GOT3 (cell line): ENCODE results near the gene CPZ.

ENCODE experiments used
- DNase-seq: peaks from one replicate; lab custom pipeline; 2025; ENCODE audit warnings: mixed read lengths; lab: John Stamatoyannopoulos, UW

The CPZ gene

DNA sequence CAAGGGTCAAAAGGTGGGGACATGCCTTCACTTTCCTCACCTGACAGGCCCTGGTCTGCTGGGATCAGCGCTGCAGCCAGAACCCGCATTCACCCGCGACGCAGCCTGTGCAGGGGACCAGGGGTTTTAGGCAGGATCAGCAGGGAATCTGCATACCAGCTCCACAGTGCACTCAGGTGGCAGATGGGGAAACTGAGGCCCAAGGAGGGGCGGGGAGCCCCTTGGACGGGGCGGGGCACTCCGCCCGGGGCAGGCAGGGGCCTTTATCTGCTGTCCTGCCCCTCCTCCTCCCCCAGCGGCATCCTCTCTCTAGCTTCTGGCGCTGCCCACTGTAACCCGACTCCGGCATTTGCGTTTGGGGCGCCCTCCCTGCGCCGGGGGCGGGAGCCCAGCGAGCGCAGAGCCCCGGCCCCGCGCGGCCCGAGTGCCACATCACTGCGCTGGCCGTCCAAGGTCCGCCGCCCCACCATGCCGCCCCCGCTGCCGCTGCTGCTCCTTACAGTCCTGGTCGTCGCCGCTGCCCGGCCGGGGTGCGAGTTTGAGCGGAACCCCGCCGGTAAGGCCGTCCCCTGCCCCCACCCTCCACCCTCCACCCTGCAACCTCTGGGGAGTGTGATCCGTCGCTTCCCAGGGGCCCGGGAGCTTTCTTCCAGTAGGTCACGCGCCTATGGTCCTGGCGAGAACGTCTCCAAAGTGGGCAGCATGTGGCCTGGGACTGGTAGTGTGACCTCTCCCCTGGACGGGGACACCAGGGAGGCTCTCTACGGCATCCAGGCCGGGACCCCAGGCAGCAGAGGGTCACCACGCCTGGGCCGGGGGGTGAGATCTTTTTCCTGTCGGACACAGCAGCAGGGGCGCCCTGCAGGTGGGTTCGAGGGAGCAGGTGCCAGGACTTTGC, at the start of gene CPZ:
TSS of gene CPZ (plus strand) at position 400 of the 898 bp plus-strand sequence. CDS start at position 469, 69 bp downstream.
- no peak for DNase-seq

DNA sequence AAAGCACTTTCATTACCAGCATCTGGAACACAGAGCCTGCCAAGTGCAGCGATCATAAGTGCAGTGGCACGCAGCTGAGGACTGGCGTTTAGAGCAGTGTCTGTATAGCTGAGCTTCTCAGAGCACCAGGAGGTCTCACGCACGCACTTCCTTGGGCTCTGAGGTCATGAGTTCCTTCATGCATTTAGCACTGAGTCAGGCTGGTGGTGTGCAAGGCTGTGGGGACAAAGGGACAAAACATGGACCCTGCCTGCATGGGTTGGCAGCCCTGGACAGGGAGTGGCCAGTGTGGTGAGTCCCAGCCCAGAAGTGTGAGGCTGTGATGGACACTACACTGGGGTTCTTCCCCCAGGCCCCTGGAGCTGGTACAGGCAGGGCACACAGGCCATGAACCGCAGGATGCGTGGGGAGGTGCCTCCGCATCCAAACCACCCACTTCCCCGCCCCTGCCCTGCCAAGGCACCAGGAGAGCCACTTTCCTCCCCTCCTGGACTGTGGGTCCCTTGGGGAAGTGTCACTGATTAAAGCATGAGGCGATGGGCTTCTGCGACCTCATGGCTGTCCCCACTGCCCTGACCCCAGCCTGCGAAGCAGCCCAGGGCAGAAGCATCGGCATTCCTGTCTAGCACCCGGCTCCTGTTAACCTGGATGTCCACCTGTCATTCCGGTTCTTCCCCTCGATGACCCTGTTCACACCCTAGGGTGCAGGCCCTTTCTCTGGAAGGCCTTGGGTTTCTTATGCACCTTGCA, 49.6 kb upstream of the CPZ start:
- no peak for DNase-seq

DNA sequence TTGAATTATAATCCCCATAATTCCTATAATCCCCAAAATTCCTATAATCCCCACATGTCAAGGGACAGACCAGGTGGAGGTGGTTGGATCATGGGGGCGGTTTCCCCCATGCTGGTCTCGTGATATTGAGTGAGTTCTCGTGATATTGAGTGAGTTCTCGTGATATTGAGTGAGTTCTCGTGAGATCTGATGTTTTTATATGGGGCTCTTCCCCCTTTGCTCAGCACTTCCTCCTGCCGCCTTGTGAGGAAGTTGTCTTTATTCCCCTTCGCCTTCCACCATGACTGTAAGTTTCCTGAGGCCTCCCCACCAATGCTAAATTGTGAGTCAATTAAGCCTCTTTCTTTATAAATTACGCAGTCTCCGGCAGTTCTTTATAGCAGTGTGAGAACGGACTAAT, 48.9 kb upstream of the CPZ start:
- no peak for DNase-seq

DNA sequence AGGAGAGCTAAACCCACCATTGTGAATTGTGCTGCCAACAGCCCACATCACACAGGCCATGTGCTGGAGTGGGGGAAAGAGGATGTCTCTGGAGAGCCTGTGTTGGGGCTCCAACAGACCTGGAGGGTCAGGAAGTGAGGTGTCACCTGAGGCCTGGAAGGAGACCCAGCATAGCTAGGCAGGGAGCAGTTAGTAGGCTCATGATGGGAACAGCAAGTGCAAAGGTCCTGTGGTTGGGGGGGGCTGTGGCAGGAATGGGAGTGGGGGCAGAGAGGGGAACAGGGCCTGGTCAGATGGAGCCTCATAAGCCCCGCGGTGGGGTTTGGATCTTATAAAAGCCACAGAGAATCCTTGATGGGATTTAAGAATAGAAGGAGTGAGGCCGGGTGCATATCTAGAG, 48.3 kb upstream of the CPZ start:
- no peak for DNase-seq

DNA sequence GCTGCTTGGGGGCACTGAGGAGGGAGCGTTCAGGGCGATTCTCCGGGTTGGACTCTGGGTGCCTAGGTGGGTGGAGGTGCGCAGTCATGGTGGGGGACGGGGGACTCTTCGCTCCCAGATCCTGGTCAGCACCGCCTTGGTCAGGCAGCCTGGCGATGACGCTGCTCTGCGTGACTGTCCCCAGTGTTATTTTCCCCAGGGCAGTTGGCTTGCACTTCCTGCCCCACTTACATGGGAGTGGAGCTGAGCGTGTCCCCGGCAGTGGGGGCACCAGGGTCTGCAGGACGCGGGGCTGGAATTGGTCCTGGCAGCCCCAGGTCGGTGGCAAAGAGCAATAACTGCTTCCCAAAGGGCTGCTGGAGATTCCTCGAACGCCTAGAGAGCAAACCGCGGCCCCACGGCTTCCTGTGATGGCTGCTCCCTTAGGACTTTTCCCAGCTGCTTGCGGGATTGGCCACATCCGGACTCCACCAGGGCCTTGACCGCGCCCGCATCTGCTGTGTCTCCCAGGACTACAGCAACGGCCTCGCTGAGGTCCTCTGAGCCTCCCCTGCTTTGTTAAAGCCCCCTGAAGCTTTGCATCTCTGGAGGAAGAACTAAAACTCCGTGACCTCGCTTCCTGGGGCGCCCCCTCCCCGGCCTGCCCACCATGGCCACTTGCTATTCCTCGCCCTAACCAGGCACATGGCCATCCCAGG, 47.7 kb upstream of the CPZ start:
- DNase-seq: no peak

DNA sequence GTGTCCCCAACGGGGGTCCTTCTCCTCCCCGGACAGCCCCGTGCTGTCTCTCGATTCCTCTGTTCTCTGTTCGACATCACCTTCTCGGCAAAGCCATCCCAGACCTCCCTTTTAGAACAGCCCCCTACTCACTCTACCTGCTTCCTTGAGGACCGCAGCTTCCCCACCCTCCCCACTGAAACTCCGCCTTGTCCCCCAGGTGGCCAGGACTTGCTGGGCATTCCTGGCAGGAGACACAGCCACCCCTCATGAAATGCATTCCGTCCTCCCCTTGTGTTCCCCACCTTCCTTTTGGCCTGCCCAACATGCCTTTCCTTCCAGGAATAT, 47.2 kb upstream of the CPZ start:
- no peak for DNase-seq

DNA sequence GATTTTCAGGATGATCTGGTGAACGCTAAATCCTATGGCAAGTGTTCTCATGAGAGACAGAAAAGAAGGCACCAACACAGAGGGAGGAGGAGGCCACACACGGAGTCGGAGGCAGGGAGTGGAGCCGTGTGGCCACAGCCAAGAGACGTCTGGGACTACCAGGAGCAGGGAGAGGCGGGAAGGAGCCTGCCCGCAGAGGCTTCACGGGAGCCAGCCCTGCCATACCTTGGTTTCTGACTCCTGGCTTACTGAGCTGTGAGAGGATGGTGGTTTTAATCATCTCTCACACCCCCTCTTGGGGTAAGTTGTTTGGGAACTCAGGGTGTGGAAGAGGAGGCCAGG, 45.8 kb upstream of the CPZ start:
- no peak for DNase-seq

DNA sequence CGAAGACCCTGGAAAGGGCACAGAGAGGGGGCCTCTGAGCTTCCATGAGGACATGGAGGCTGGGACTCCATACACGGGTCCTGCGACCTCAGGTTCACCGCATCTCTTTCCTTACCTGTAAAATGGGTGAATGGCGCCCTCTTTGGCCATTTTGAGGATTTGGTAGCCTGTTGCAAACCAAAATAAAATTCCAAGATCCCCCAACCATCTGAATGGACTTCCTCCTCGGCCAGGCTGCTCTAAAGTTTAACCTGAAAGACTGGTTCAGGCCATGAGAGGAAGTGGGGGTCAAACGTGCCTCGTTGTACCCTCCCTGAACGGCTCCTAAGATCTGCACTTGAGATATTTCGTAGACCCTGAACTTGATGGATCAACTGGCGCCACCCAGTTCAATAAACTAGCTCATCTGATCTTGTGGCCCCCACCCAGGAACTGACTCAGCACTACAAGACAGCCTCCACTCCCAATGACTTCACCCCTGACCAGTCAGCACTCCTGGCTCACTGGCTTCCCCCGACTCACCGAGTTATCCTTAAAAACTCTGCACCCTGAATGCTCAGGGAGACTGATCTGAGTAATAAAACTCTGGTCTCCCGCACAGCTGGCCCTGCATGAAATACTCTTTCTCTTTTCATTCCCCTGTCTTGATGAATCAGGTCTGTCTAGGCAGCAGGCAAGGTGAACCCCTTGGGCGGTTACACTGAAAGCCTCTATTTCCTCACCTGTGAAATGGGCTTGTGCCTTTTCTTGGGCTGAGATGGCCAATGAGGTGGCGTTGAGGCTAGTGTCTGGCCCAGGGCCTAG, 45.3 kb upstream of the CPZ start:
- DNase-seq: no peak

DNA sequence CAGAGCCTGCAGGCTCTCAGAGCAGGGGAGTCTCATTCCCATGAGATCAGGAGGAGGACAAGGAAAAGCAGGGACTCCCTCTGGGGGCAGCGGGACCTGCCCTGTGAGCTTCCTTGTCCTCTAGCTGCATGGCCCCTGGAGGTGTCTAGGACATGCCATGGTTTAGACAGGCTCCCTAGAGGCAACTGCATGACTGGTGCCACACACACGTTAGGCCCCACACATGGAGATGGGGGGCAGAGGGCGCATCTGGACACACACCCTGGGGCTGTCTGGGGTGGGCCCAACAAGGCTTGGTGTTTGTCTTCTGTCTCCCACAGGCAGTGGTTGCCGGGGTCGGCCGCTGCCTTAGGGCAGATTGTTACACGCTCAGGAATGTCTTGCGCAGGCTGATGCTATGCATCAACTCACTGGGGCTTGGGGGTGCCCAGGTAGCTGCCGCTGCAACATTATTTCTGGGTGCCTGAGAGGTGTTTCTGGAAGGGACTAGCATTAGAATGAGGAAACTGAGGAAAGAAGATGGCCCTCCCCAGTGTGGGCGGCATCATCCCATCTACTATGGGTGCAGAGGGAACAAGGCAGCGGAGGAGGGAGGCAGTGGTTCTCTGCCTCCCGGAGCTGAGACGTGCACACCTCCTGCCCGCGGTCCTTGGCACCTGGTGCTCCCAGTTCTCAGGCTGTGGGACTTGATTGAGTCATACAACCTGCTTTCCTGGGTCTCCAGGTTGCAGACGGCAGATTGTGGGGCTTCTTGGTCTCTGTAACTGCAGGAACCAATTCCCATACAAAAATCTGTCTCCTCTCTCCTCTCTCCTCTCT, 44.4 kb upstream of the CPZ start:
- no peak for DNase-seq

DNA sequence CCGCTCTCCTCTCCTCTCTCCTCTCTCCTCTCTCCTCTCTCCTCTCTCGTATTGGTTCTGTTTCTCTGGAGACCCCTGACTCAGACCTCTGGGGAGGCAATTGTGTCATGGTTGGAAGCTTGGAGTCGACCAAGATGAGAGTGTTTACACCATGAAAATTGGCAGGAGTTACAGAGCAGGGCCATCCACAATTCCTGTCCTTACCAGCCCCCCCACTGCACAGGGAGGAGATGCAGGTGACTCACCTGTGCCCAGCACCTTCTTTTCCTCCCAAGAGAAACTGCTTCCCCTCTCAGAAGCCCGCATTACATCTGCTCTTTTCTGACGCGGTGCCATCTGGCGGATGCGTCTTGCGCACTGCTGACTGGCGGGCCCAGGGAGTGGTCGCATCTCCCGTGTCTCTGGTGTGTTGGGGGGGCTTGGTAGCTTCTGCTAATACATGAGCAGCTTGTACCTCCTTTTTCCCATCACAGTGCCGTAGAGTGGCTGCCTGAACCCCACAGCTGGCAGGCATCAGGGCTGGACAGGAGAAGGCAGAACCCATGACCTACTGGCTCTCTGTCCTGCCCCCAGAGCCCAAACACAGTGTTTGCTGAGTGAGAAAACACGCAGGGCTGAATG, 43.7 kb upstream of the CPZ start:
- DNase-seq: no peak

DNA sequence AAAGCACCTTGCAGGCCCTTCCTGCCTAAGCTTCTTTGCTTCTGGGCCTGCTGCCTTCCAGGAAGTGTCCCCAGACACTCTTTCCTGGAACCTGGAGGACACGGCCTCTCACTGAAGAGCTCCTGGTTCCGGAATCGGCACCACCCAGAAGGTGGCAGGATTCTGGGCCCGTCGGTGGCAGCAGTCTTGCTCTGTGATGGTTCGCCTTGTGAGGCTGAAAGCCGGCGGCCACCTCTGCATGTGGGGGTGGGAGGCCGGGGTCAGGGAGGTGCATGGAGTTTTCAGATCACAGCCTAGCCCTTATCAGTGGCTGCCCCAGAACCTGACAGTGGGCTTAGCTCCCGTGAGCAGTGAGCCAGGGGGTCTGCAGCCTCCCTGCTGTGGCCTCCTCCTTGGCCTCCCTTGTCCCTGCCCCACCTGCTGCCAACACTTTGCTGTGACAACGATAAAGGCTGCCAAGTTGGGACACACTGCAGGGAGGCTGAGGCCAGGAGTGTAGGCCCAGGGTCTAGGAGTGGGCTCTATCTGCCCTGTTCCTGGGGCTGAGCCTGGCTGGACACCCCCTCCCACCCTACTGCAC, 43.1 kb upstream of the CPZ start:
- no peak for DNase-seq

DNA sequence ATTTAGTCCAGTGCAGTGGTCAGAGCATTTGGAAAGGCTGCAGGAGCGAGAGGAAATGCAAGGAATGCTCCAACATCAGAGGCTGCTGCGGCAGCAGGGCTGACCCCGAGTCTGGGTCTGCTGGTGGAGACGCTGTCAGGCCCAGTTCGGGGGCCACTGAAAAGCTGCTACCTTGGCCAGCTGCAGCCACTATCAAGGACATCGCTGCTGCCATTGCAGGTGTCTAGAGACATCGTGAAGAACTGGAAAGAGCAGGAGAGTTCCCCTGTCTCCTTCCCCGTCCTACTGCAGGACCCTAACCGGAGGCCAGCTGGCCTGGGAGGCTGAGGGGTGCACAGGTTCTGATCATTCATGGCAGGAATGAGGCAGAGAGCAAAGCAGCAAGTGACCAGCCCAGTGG, 41.9 kb upstream of the CPZ start:
- no peak for DNase-seq

DNA sequence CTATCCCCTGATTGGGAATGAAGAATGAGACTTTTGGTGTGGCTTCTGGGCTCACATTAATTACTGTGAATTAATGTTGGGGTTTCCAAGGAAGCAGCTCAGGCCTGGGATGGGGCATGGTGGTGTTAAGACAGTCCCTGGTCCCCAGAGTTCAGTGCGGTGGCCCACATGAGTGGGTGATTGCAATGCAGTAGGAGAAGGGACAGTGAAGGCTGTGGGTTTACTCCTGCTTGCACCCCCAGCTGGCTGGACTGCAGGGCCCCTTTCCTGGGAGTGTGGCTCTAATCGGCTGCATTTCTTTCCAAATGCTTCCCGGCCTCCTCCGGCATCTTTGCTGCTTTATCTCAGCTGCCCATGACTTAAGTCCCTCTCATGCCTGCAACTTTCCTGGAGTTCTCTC, 40.5 kb upstream of the CPZ start:
- no peak for DNase-seq

DNA sequence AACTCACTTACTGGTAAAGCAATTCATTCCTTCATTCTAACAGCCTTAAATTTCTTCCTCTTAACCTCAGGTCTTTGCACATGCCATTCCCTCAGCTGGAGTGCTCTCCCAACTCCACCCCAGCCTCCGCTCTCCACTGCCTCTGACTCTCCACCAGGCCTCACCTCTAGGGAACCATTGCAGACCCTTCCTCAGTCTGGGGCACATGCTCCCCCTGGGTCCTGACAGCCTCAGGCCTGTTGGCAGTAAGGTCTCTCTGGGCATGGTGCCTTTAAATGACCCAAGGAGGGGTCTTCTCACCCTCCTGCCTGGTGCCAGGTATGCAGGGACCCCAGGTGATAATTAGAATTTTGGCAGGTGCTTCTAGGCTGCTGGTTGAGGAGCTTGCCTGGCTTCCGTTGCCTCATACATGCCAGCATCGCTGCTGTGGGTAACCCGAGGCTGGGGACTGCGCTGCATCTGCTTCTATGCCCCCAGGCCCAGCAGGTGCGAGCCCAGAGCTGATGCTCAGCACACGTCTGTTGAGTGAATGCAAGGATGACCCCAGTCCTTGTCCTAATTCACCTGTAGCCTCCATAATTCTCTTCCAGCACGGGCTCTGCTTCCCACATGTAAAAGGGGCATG, 39.9 kb upstream of the CPZ start:
- DNase-seq: no peak

DNA sequence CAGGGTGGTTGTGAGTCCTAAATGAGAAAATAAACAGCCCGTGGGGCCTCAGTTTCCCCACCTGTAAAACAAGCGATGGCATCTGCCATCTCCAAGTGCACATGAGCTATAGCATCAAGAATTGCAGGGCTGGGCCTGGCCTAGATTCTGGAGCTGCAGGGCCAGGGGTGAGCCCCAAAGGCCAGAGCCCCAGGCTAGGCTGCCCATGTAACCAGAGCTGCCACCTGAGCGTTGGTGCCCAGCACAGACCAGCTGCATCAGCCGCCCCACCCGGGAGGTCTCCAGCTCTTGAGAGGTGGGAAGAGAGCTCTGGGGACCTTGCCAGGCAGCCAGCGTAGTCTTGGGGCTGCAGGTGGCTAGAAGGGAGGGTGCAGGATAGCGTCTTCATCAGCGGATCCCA, 39.3 kb upstream of the CPZ start:
- DNase-seq: no peak

DNA sequence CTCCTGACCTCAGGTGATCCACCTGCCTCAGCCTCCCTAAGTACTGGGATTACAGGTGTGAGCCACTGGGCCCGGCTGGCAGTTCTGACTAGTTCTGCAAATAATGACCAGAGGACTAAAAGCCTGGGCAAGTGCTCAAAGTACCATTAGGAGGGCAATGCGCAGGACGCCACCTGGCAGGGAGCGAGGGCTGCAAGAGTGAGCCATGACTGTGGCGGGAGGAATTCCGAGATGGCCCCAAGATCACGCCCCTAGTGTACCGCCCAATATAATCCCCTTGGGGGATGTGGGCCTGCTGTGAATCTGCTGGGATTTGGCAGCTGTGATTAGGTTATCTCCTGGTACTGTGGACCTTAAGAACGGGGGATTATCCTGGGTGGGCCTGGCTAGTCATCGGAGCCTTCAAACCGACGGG, 38.6 kb upstream of the CPZ start:
- DNase-seq: no peak

DNA sequence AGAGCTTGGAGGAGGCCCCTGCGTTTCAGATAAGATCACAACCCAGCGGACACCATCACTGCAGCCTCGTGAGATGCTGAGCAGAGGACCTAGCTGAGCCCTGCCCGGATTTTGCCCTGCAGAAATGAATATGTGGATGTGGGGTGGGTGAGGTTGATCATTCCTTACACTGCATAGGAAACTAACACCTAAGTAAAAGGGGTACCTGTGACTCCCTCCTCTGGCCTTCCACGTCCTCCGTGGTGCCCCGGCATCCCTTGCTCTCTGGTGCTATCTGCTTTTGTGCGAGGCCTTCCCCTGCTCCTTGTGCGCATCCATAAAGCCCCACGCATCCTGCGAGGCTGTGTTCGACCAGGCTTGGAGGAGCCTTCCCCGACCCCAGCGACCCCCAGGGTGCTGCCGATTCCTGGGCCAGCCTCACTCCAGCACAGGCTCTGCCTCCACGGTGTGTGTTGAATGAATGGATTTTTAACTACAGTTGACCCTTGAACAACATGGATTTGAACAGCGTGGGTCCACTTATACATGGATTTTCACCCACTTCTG, 37.9 kb upstream of the CPZ start:
- DNase-seq: no peak

DNA sequence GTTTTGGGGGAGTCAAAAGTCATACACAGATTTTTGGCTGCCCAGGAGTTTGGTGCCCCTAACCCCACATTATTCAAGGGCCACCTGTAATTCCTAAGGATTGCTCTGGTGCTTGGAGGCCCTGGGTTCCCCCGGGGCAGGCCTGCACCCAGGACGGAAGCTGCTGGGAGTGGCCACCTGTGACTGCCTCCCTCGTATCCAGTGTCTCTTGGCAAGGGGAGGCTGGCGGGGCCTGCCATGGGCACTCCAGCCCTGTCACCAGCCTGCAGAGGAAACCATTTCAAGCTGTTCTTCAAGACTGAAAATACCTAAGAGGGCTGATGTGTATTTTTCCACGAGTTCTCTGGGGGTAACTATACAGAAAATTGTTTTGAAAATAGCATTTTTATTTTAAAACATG, 36.8 kb upstream of the CPZ start:
- DNase-seq: no peak

DNA sequence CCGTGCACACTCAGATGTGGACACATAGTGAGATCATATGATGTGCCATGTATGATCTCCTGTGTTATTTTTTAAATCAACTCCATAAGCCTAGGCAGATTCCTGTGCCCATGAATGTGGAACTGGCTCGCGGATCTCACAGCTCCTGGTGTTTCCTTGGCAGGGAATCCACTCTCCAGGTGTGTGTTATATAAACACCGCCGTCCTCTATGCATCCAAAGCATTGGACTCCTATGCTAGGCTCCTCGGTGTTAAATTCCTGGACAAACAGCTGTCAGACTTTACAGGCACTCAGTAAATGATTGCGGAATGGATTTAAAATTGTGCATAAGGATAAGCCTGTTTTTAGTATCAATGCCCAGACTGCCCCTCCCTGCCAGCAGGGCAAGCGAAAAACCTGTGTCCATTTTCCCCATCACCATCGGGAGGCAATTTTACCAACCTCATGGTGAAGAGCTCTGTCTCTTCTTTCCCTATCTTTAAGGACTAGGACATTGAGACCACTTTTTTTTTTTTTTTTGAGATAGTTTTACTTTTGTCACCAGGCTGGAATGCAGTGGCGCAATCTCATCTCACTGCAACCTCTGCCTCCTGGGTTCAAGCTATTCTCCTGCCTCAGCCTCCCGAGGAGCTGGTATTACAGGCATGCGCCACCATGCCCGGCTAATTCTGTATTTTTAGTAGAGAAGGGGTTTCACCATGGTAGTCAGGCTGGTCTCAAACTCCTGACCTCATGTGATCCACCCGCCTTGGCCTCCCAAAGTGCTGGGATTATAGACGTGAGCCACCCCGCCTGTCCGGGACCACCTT, 36.0 kb upstream of the CPZ start:
- no peak for DNase-seq
